ENCODE data around the gene EZR.
A peak's percentile ranks its signal among the peaks of the same experiment; 100 is the strongest.
"Not testable (repeated sequence)": the region's sequence is repeated elsewhere in the genome, so short reads cannot be mapped to it uniquely, and the experiment has no call there.

The EZR gene

GRCh38 chr6:158793432-158793831 is 25.7 kb downstream of the EZR start:
- DNase-seq: peak; percentile 48

- DNase-seq: not testable (repeated sequence)
Observed at GRCh38 chr6:158792505-158792904, 26.7 kb downstream of the EZR start.

GRCh38 chr6:158791274-158791855 is 27.8 kb downstream of the EZR start:
- DNase-seq: no peak

- DNase-seq: peak; percentile 48
Observed at GRCh38 chr6:158789115-158789917, 29.9 kb downstream of the EZR start.

- DNase-seq: no peak
Observed at GRCh38 chr6:158787395-158787794, 31.8 kb downstream of the EZR start.

- DNase-seq: no peak
Observed at GRCh38 chr6:158786645-158787304, 32.4 kb downstream of the EZR start.

GRCh38 chr6:158785036-158785435 is 34.1 kb downstream of the EZR start:
- no peak for DNase-seq

GRCh38 chr6:158784505-158784904 is 34.7 kb downstream of the EZR start:
- DNase-seq: no peak

- no peak for DNase-seq
Observed at GRCh38 chr6:158783851-158784250, 35.3 kb downstream of the EZR start.

- no peak for DNase-seq
Observed at GRCh38 chr6:158783167-158783450, 36.1 kb downstream of the EZR start.

GRCh38 chr6:158782432-158783166 is 36.6 kb downstream of the EZR start:
- no peak for DNase-seq

- DNase-seq: no peak
Observed at GRCh38 chr6:158781692-158782373, 37.3 kb downstream of the EZR start.

GRCh38 chr6:158780988-158781691 is 38.0 kb downstream of the EZR start:
- no peak for DNase-seq

GRCh38 chr6:158780246-158780884 is 38.8 kb downstream of the EZR start:
- DNase-seq: no peak

GRCh38 chr6:158778005-158778527 is 41.1 kb downstream of the EZR start:
- DNase-seq: no peak

GRCh38 chr6:158777510-158777909 is 41.7 kb downstream of the EZR start:
- no peak for DNase-seq

GRCh38 chr6:158776737-158777136 is 42.4 kb downstream of the EZR start:
- no peak for DNase-seq

GRCh38 chr6:158775832-158776231 is 43.3 kb downstream of the EZR start:
- no peak for DNase-seq

- DNase-seq: no peak
Observed at GRCh38 chr6:158774717-158775449, 44.3 kb downstream of the EZR start.

GRCh38 chr6:158773581-158774449 is 45.4 kb downstream of the EZR start:
- DNase-seq: no peak
